ENCODE measurements around the gene TMTC1. TPM values are rescaled to one million over a fixed set of nuclear protein-coding genes. Genes with fewer than 3 reads are reported as not detected.

The TMTC1 gene
- total RNA-seq, 2 donors from 2014 or later, result 76.3 to 160 TPM

DNA sequence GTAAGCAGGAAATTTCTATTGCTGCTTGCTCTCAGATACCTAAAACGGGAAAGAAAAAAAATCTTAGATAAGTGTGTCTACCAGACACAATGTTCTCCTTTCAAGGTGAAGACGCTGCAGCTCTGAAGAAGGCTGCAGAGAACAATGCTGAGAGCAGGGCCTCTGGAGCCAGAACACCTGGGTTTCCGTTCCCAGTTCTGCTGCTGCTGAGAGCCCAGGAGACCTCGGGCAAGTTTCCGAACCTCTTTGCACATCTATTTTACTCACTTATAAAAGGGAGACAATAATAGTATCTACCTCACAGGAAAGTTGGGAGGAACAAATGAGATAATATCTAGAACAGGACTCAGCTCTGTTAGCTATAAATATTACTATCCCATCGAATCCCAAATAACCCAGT lies 122.9 kb downstream of the TMTC1 start:
- TF ChIP-seq, protein P1, sequence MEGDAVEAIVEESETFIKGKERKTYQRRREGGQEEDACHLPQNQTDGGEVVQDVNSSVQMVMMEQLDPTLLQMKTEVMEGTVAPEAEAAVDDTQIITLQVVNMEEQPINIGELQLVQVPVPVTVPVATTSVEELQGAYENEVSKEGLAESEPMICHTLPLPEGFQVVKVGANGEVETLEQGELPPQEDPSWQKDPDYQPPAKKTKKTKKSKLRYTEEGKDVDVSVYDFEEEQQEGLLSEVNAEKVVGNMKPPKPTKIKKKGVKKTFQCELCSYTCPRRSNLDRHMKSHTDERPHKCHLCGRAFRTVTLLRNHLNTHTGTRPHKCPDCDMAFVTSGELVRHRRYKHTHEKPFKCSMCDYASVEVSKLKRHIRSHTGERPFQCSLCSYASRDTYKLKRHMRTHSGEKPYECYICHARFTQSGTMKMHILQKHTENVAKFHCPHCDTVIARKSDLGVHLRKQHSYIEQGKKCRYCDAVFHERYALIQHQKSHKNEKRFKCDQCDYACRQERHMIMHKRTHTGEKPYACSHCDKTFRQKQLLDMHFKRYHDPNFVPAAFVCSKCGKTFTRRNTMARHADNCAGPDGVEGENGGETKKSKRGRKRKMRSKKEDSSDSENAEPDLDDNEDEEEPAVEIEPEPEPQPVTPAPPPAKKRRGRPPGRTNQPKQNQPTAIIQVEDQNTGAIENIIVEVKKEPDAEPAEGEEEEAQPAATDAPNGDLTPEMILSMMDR (IDR thresholded peaks at IDR 0.05), result no peak
- no peak for DNase-seq (ENCODE audit: low spot score)
- H3K27ac ChIP-seq, result no peak overlapping the region
- no peaks in the 10 kb centered on the region for H3K27me3 ChIP-seq (replicated peaks; ENCODE audit: insufficient read depth)
- H3K4me3 ChIP-seq, result no peak overlapping the region
- ATAC-seq (ENCODE audit: insufficient number of reproducible peaks, low FRiP score, low read depth), result no peak
- H3K36me3 ChIP-seq, result no peaks in the 10 kb centered on the region
- H3K9me3 ChIP-seq, result no peaks in the 10 kb centered on the region
- H3K4me1 ChIP-seq (ENCODE audit: control insufficient read depth in 1 of 2, low read depth in 2 of 2), result peaks cover 5 to 17% of the 10 kb centered on the region in 2 donors

DNA sequence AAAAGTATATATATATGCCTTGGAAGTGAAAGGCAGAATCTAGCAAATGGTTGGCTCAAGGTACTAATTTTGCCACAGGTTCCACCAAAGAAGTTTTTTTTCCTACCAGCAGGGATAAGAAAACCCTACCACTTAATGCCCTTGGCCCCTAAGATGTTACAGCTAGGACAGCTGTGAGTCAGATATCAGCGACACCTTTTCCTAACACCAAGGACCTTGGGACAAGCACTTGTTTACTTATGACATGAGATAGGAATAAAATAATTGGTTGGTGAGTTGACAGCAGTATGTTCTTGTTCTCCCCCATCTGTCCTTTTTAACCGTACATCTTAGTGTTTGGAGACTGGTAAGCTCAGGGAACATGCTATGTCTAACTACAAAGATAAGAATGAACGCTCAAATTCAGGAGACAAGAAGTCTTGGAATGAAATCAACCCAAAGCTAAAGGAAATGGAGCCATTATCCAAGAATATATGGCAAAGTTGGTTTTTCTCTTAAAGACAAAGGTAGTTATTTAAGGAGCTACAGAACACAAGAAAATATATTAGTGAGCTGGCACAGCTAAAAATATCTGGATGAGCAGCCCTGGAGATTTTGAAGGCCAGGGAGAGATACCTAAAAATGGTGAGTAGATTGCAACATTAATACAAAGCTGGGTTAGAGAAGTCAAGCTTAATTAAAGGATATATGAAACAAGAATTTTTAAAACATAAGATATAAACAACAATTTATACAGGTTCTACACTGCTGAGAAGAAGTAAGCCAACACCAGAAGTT lies 126.8 kb downstream of the TMTC1 start:
- H3K27ac ChIP-seq, result no peak overlapping the region
- H3K4me1 ChIP-seq (ENCODE audit: control insufficient read depth in 1 of 2, low read depth in 2 of 2), result peaks cover 0 to 5% of the 10 kb centered on the region in 2 donors
- H3K27me3 ChIP-seq (replicated peaks; ENCODE audit: insufficient read depth), result no peaks in the 10 kb centered on the region
- H3K4me3 ChIP-seq, result no peak overlapping the region
- no peaks in the 10 kb centered on the region for H3K36me3 ChIP-seq
- ATAC-seq (ENCODE audit: insufficient number of reproducible peaks, low FRiP score, low read depth) (no peak), DNase-seq (ENCODE audit: low spot score) (no peak)
- H3K9me3 ChIP-seq, result no peaks in the 10 kb centered on the region
- TF ChIP-seq, protein P1 (IDR thresholded peaks at IDR 0.05), result no peak

DNA sequence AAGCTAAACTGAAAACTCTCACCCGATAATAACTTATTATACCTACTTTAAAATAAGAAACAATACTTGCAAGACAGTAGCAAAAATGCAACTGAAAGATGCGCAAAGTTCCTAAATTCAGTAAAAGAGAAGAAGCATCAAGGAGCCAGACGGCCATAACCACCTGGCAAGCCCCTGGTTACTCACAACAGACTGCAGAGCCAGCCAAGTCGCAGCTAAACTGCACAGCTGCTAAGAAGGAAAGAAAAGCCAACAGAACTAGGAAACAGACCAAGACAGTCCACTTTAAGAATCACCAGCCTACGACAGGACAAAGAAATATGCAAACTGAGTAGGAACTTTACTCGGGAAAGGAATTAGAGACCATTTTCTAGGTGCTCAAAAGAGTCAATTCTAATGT lies 127.9 kb downstream of the TMTC1 start:
- H3K27ac ChIP-seq, result no peak overlapping the region
- no peaks in the 10 kb centered on the region for H3K36me3 ChIP-seq
- no peak for DNase-seq (ENCODE audit: low spot score)
- no peak overlapping the region for H3K4me3 ChIP-seq
- no peak for ATAC-seq (ENCODE audit: insufficient number of reproducible peaks, low FRiP score, low read depth)
- no peaks in the 10 kb centered on the region for H3K4me1 ChIP-seq (ENCODE audit: control insufficient read depth in 1 of 2, low read depth in 2 of 2)
- TF ChIP-seq, protein P1 (IDR thresholded peaks at IDR 0.05), result no peak
- no peaks in the 10 kb centered on the region for H3K9me3 ChIP-seq
- no peaks in the 10 kb centered on the region for H3K27me3 ChIP-seq (replicated peaks; ENCODE audit: insufficient read depth)

DNA sequence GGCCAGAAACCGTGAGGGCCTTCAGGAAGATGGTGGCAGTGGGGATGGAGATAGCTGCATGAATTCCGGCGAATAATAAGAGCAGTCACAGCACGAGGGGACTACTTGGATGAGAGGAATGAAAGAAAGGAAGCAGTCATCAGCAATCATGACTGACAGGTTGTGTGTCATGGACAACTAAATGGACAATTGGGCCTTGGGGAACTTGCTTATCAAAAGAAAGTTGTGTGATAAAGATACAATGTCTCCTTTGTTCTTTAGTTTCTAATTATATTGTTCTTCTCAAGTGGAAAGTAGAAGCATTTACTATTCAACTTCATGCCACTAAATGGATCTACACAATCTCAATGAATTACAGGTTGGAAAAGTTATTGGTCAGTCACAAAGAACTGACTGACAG lies 130.5 kb downstream of the TMTC1 start:
- no peaks in the 10 kb centered on the region for H3K36me3 ChIP-seq
- H3K4me1 ChIP-seq (ENCODE audit: control insufficient read depth in 1 of 2, low read depth in 2 of 2), result no peaks in the 10 kb centered on the region
- no peaks in the 10 kb centered on the region for H3K27me3 ChIP-seq (replicated peaks; ENCODE audit: insufficient read depth)
- DNase-seq (ENCODE audit: low spot score), result no peak
- H3K27ac ChIP-seq, result no peak overlapping the region
- H3K9me3 ChIP-seq, result no peaks in the 10 kb centered on the region
- no peak for ATAC-seq (ENCODE audit: insufficient number of reproducible peaks, low FRiP score, low read depth)
- TF ChIP-seq, protein P1 (IDR thresholded peaks at IDR 0.05), result no peak
- no peak overlapping the region for H3K4me3 ChIP-seq

DNA sequence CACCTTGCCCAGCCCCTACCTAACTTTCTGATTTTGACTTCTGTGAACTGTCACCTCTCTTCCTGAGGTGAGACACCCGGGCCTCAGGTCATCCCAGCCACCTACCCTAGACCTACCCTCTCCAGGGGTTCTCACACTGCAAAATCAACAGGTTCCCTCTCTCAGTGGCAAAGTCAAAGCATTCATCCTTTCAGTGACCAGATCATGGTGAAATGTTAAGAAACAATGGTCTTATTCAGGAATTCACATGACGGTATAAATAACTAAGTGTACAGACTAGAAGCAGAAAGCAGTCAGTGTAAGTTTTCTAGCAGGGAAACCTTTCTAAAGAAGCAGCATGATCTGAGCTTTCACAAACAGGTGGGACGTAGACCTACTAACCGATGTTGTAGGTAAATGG lies 133.4 kb downstream of the TMTC1 start:
- Histone ChIP-seq H3K4me1 (ENCODE audit: control insufficient read depth in 1 of 2, low read depth in 2 of 2) (no peaks in the 10 kb centered on the region), H3K36me3 (no peaks in the 10 kb centered on the region), H3K4me3 (no peak overlapping the region), H3K9me3 (no peaks in the 10 kb centered on the region), H3K27ac (no peak overlapping the region), H3K27me3 (replicated peaks; ENCODE audit: insufficient read depth) (no peaks in the 10 kb centered on the region)
- DNase-seq (ENCODE audit: low spot score), result no peak
- ATAC-seq (ENCODE audit: insufficient number of reproducible peaks, low FRiP score, low read depth), result no peak
- TF ChIP-seq, protein P1 (IDR thresholded peaks at IDR 0.05), result no peak
